Panc1 (cell line): Measurements from ENCODE around the gene SCNN1B. TPM values are rescaled to one million over a fixed set of nuclear protein-coding genes. Genes with fewer than 3 reads are reported as not detected.

Experiments used
- ATAC-seq: fragments of 200-7000 bp; cut with Tn5 transposase; 2 replicates; pipeline ENCODE4 v1.9.1; 2020; ENCODE audit warnings: mild to moderate bottlenecking, moderate library complexity
- BruUV-seq: library from RNA; stranded (reverse); fragments of 400-500 nt; replicated peaks from 2 replicates; lab custom pipeline; 2021; lab: Mats Ljungman, UMichigan
- CTCF ChIA-PET: fragments of 300-600 bp; sonication (Branson Sonifier 250); formaldehyde crosslinking; loops from one replicate; lab custom pipeline; 2022; ENCODE audit warnings: antibody characterized with exemption; lab: Charles Lee
- POLR2A ChIA-PET: fragments of 300-600 bp; sonication (Branson Sonifier 250); formaldehyde crosslinking; loops from one replicate; lab custom pipeline; 2022; ENCODE audit warnings: antibody characterized with exemption; lab: Charles Lee
- DNase-seq: peaks from one replicate; pipeline ENCODE4 v3.0.0-alpha.2; 2010; ENCODE audit warnings: low read depth, low spot score
- H3K27ac ChIP-seq: 2 replicates; pipeline ENCODE4 v1.5.1; 2011; ENCODE audit warnings: mild to moderate bottlenecking, low read length, inconsistent platforms
- H3K27me3 ChIP-seq: fragments of 200-500 bp; sonication (Bioruptor generic); 2 replicates; pipeline ENCODE4 v1.6.0; 2014; ENCODE audit warnings: low read length, inconsistent platforms; ENCODE audit not compliant: control insufficient read depth, insufficient read depth
- H3K36me3 ChIP-seq: fragments of 200-500 bp; sonication (Bioruptor generic); 2 replicates; pipeline ENCODE4 v1.5.1; 2014; ENCODE audit warnings: inconsistent platforms, mild to moderate bottlenecking, low read length, moderate library complexity; ENCODE audit not compliant: control insufficient read depth, insufficient read depth
- H3K4me1 ChIP-seq: 2 replicates; pipeline ENCODE4 v1.5.1; 2011; ENCODE audit warnings: inconsistent platforms, mild to moderate bottlenecking, low read length, moderate library complexity; ENCODE audit not compliant: control insufficient read depth, insufficient read depth
- H3K4me3 ChIP-seq, 2 experiments: 2 replicates each; pipeline ENCODE4 v1.5.1; 2011 to 2012; ENCODE audit warnings: low read depth in 2 of 2, low read length in 2 of 2, mild to moderate bottlenecking in 2 of 2, inconsistent platforms in 1 of 2, moderate library complexity in 1 of 2
- H3K9me3 ChIP-seq: fragments of 200-500 bp; sonication (Bioruptor generic); 2 replicates; pipeline ENCODE4 v1.5.1; 2014; ENCODE audit warnings: low read depth, mild to moderate bottlenecking, inconsistent platforms, low read length, moderate library complexity; ENCODE audit not compliant: control insufficient read depth, insufficient read depth
- POLR2AphosphoS5 ChIP-seq: IDR thresholded peaks from 2 replicates; pipeline ENCODE4 v1.6.1; 2012; ENCODE audit warnings: mild to moderate bottlenecking, low read depth, low read length, moderate library complexity
- REST ChIP-seq, 2 experiments: IDR thresholded peaks; 2 replicates each; pipeline ENCODE4 v1.6.1; 2011 to 2012; ENCODE audit warnings: low read depth in 2 of 2, control low read depth in 1 of 2, low read length in 1 of 2, mild to moderate bottlenecking in 1 of 2, moderate library complexity in 1 of 2; ENCODE audit not compliant: insufficient read depth in 1 of 2
- SIN3A ChIP-seq: IDR thresholded peaks from 2 replicates; pipeline ENCODE4 v1.6.1; 2012; ENCODE audit warnings: low read depth, mild to moderate bottlenecking, low read length, moderate library complexity, borderline replicate concordance; ENCODE audit not compliant: insufficient read depth
- TCF7L2 ChIP-seq: IDR thresholded peaks from 2 replicates; pipeline ENCODE4 v1.6.1; 2011; ENCODE audit warnings: mild to moderate bottlenecking, low read depth, low read length, inconsistent platforms
- in situ Hi-C: cut with HindIII; loops from 2 replicates; pipeline ENCODE4 v1.10.0; 2016; ENCODE audit warnings: low sequenced_read_pairs, low pct_unique_long_range_greater_than_20kb
- intact Hi-C: fragments of 100-400 bp; cut with micrococcal nuclease; formaldehyde crosslinking; loops from one replicate; pipeline ENCODE4 v1.10.0; 2022; ENCODE audit not compliant: unreplicated experiment
- total RNA-seq: library from RNA; stranded (reverse); gene quantifications from one replicate; pipeline ENCODE4 v1.2.1, GENCODE V29; 2021; ENCODE audit not compliant: unreplicated experiment
- TF ChIP-seq, protein P1 (sequence below): fragments of 450-650 bp; IDR thresholded peaks from 2 replicates; pipeline ENCODE4 v1.5.1; 2017; ENCODE audit warnings: mild to moderate bottlenecking

SCNN1B gene
- total RNA-seq, 1 experiment from 2014 or later, result 10.7 TPM

- ChIA-PET POLR2A (no interaction called here), CTCF (interaction anchor here (0.7 kb wide), 1 partner anchor 17 kb away, joined by 3 read pairs; no protein-coding TSS in a partner anchor)
- no peak for ATAC-seq
These were observed 13.9 kb upstream of the SCNN1B start for GRCh38 chr16:23288209-23288608.

DNA sequence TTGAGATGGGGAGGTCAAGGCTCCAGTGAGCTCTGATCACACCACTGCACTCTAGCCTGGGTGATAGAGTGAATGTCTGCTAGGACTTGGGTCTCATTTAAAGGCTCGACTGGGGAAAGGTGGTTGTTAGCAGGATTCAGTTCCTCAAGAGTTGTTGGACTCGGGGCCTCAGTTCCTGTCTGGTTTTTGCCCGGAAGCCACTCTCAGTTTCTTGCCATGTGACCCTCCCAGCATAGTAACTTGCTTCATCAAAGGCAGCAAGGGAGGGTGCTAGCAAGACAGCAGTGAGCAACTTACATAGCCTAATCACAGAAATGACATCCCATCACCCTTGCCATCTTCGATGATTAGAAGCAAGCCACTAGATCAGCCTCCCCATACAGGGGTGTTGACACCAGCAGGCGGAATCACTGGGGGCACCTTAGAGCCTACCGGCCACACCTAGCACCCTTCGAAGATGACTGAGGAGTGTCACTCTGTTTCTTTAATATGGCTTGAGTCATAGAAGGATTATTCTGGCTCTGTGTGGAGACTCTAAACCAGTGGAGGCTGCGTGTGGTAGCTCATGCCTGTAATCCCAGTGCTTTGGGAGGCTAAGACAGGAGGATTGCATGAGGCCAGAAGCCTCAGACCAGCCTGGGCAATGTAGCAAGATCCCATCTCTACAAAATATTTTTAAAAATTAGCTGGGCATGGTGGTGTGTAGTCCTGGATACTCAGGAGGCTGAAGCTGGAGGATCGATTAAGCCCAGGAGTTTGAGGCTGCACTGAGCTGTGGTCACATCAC lies 13.2 kb upstream of the SCNN1B start:
- Histone ChIP-seq H3K9me3 (no peaks in the 10 kb centered on the region), H3K4me1 (peaks cover 7% of the 10 kb centered on the region; the same call in 1 of the 2 replicates), H3K36me3 (no peaks in the 10 kb centered on the region), H3K27me3 (no peaks in the 10 kb centered on the region), H3K4me3 (no peak overlapping the region), H3K27ac (no peak overlapping the region)
- DNase-seq, result no peak
- TF ChIP-seq REST (IDR thresholded peaks at IDR 0.05; ENCODE audit: insufficient read depth in 1 of 2, low read depth in 2 of 2, low read length in 1 of 2) (no peak), SIN3A (no peak), TCF7L2 (no peak), POLR2AphosphoS5 (no peak)
- TF ChIP-seq, protein P1, sequence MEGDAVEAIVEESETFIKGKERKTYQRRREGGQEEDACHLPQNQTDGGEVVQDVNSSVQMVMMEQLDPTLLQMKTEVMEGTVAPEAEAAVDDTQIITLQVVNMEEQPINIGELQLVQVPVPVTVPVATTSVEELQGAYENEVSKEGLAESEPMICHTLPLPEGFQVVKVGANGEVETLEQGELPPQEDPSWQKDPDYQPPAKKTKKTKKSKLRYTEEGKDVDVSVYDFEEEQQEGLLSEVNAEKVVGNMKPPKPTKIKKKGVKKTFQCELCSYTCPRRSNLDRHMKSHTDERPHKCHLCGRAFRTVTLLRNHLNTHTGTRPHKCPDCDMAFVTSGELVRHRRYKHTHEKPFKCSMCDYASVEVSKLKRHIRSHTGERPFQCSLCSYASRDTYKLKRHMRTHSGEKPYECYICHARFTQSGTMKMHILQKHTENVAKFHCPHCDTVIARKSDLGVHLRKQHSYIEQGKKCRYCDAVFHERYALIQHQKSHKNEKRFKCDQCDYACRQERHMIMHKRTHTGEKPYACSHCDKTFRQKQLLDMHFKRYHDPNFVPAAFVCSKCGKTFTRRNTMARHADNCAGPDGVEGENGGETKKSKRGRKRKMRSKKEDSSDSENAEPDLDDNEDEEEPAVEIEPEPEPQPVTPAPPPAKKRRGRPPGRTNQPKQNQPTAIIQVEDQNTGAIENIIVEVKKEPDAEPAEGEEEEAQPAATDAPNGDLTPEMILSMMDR, result no peak
- in situ Hi-C loops, result no loop called here
- ChIA-PET POLR2A (no interaction called here), CTCF (no interaction called here)
- BruUV-seq, result no TSS peak
- intact Hi-C loops, result no loop called here
- no peak for ATAC-seq

More at GRCh38 chr16:23288209-23288608, 13.9 kb upstream of the SCNN1B start:
- no peak for DNase-seq
- Histone ChIP-seq H3K27me3 (no peaks in the 10 kb centered on the region), H3K27ac (no peak overlapping the region), H3K36me3 (no peaks in the 10 kb centered on the region), H3K4me1 (peaks cover 7% of the 10 kb centered on the region; the same call in 1 of the 2 replicates), H3K4me3 (no peak overlapping the region), H3K9me3 (no peaks in the 10 kb centered on the region)
- in situ Hi-C loops, result no loop called here
- intact Hi-C loops, result no loop called here
- no TSS peak for BruUV-seq
- no peak for TF ChIP-seq TCF7L2
- TF ChIP-seq POLR2AphosphoS5, result no peak
- TF ChIP-seq REST (IDR thresholded peaks at IDR 0.05; ENCODE audit: insufficient read depth in 1 of 2, low read depth in 2 of 2, low read length in 1 of 2), result no peak
- no peak for TF ChIP-seq SIN3A
- TF ChIP-seq, protein P1, result no peak
